MCF 10A (cell line): ENCODE measurements around the gene SLC35F5. TPM values are rescaled to one million over a fixed set of nuclear protein-coding genes. Genes with fewer than 3 reads are reported as not detected.
"Not testable (repeated sequence)": the region's sequence is repeated elsewhere in the genome, so short reads cannot be mapped to it uniquely, and the experiment has no call there.

Source experiments
- BruUV-seq: library from RNA; stranded (reverse); fragments of 400-500 nt; replicated peaks from 2 replicates; lab custom pipeline; 2021; lab: Mats Ljungman, UMichigan
- CTCF ChIA-PET: fragments of 300-600 bp; sonication (Branson Sonifier 250); formaldehyde crosslinking; extraction: SDS; loops from one replicate; lab custom pipeline; 2021; ENCODE audit warnings: antibody characterized with exemption, inconsistent platforms; lab: Yijun Ruan, JAX
- POLR2A ChIA-PET: fragments of 300-600, 350-650 bp; sonication (Branson Sonifier 250); formaldehyde crosslinking; extraction: SDS; loops from one replicate; lab custom pipeline; 2020; ENCODE audit warnings: antibody characterized with exemption, inconsistent platforms; lab: Yijun Ruan, JAX
- DNase-seq: peaks from one replicate; pipeline ENCODE4 v3.0.0-alpha.2; 2018; ENCODE audit not compliant: unreplicated experiment
- H3K27ac Mint-ChIP-seq: one replicate; pipeline ENCODE4 v1.8.0; 2022; ENCODE audit warnings: mild to moderate bottlenecking, low read depth, mixed read lengths; ENCODE audit not compliant: unreplicated experiment
- H3K27me3 Mint-ChIP-seq: one replicate; pipeline ENCODE4 v1.8.0; 2022; ENCODE audit warnings: mixed read lengths; ENCODE audit not compliant: insufficient read depth, unreplicated experiment
- H3K36me3 Mint-ChIP-seq: one replicate; pipeline ENCODE4 v1.8.0; 2022; ENCODE audit warnings: mild to moderate bottlenecking, moderate library complexity, mixed read lengths; ENCODE audit not compliant: insufficient read depth, unreplicated experiment
- H3K4me1 Mint-ChIP-seq: one replicate; pipeline ENCODE4 v1.8.0; 2022; ENCODE audit warnings: mixed read lengths; ENCODE audit not compliant: insufficient read depth, unreplicated experiment
- H3K4me3 Mint-ChIP-seq: one replicate; pipeline ENCODE4 v1.8.0; 2022; ENCODE audit warnings: mild to moderate bottlenecking, moderate library complexity, mixed read lengths; ENCODE audit not compliant: unreplicated experiment
- H3K9me3 Mint-ChIP-seq: one replicate; pipeline ENCODE4 v1.8.0; 2022; ENCODE audit warnings: mixed read lengths; ENCODE audit not compliant: unreplicated experiment
- intact Hi-C: fragments of 100-400 bp; cut with micrococcal nuclease; formaldehyde crosslinking; loops from 2 replicates; pipeline ENCODE4 v1.14.1; 2022
- total RNA-seq: library from RNA; stranded (reverse); gene quantifications from 2 replicates; pipeline ENCODE4 v1.2.3, GENCODE V29; 2022
- TF ChIP-seq, protein P1 (sequence below): fragments of 200-600 bp; IDR thresholded peaks from one replicate; pipeline ENCODE4 v1.8.0; 2022; ENCODE audit warnings: antibody characterized with exemption, mild to moderate bottlenecking; ENCODE audit not compliant: unreplicated experiment

Gene SLC35F5
- total RNA-seq, 1 experiment from 2014 or later, result 52.7 TPM

- Mint-ChIP-seq H3K36me3 (peaks cover 5% of the 10 kb centered on the region), H3K4me3 (no peak overlapping the region), H3K27me3 (no peaks in the 10 kb centered on the region), H3K4me1 (no peaks in the 10 kb centered on the region), H3K9me3 (no peaks in the 10 kb centered on the region), H3K27ac (no peak overlapping the region)
- intact Hi-C loops, result no loop called here
- DNase-seq, result no peak
- BruUV-seq, result no TSS peak
- TF ChIP-seq, protein P1, sequence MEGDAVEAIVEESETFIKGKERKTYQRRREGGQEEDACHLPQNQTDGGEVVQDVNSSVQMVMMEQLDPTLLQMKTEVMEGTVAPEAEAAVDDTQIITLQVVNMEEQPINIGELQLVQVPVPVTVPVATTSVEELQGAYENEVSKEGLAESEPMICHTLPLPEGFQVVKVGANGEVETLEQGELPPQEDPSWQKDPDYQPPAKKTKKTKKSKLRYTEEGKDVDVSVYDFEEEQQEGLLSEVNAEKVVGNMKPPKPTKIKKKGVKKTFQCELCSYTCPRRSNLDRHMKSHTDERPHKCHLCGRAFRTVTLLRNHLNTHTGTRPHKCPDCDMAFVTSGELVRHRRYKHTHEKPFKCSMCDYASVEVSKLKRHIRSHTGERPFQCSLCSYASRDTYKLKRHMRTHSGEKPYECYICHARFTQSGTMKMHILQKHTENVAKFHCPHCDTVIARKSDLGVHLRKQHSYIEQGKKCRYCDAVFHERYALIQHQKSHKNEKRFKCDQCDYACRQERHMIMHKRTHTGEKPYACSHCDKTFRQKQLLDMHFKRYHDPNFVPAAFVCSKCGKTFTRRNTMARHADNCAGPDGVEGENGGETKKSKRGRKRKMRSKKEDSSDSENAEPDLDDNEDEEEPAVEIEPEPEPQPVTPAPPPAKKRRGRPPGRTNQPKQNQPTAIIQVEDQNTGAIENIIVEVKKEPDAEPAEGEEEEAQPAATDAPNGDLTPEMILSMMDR, result no peak
- ChIA-PET CTCF (interaction anchor here (0.6 kb wide), 1 partner anchor 19 kb away, joined by 3 read pairs; no protein-coding TSS in a partner anchor), POLR2A (no interaction called here)
Measured at GRCh38 chr2:113676623-113677266, 79.7 kb downstream of the SLC35F5 start.

DNA sequence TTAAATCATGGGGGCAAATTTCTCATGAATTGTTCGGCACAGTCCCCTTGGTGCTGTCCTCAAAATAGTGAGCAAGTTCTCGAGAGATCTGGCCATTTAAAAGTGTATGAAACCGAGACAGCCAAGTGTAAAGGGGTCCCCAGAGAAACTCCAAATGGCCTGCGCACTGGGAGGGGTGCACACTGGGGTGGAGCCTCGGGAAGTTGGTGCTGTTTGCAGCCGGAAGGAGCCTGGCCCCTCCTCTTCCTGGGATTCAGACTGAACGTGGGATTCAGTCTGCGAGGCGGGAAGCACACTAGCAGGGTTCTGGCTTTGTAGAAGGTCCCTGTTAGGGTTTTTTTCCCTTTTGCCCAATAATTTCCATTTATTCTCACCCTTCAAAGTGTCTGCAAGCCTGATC, 80.6 kb downstream of the SLC35F5 start:
- peaks cover 5% of the 10 kb centered on the region for H3K36me3 Mint-ChIP-seq
- no peak for DNase-seq
- no peak overlapping the region for H3K27ac Mint-ChIP-seq
- no peaks in the 10 kb centered on the region for H3K9me3 Mint-ChIP-seq
- no peaks in the 10 kb centered on the region for H3K4me1 Mint-ChIP-seq
- POLR2A ChIA-PET, result no interaction called here
- BruUV-seq, result no TSS peak
- H3K27me3 Mint-ChIP-seq, result no peaks in the 10 kb centered on the region
- intact Hi-C loops, result no loop called here
- CTCF ChIA-PET, result no interaction called here
- TF ChIP-seq, protein P1, result no peak
- no peak overlapping the region for H3K4me3 Mint-ChIP-seq

GRCh38 chr2:113672326-113672932, 84.0 kb downstream of the SLC35F5 start:
- ChIA-PET CTCF (no interaction called here), POLR2A (no interaction called here)
- H3K4me3 Mint-ChIP-seq, result no peak overlapping the region
- no peak for DNase-seq
- BruUV-seq, result no TSS peak
- intact Hi-C loops, result no loop called here
- H3K36me3 Mint-ChIP-seq, result peaks cover 2% of the 10 kb centered on the region
- no peaks in the 10 kb centered on the region for H3K27me3 Mint-ChIP-seq
- H3K9me3 Mint-ChIP-seq, result no peaks in the 10 kb centered on the region
- H3K4me1 Mint-ChIP-seq, result no peaks in the 10 kb centered on the region
- TF ChIP-seq, protein P1, result no peak
- no peak overlapping the region for H3K27ac Mint-ChIP-seq

DNA sequence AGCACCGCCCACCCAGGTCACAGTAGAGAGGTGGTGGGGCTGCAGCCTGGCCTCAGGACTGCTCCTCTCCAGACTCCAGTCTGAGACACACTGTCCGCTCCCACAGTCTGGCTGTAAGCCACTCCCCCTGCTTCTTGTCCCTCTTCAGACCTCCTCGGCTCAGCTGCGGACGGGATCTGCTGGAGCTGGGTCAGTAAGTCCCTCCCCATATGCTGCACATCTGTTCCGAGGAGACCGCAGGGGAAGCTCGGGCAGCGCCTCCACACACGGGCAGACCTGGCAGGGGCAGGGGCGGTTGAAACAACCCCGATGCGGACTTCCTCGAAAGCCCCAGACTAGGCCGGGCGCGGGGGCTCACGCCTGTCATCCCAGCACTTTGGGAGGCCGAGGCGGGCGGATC, 87.4 kb downstream of the SLC35F5 start:
- CTCF ChIA-PET, BruUV-seq, H3K4me3 Mint-ChIP-seq, H3K27me3 Mint-ChIP-seq, intact Hi-C loops, DNase-seq, POLR2A ChIA-PET, H3K9me3 Mint-ChIP-seq, H3K36me3 Mint-ChIP-seq, H3K4me1 Mint-ChIP-seq, H3K27ac Mint-ChIP-seq: not testable (repeated sequence)

GRCh38 chr2:113664761-113665533, 91.5 kb downstream of the SLC35F5 start:
- H3K4me3 Mint-ChIP-seq, intact Hi-C loops, CTCF ChIA-PET, H3K27me3 Mint-ChIP-seq, H3K9me3 Mint-ChIP-seq, H3K4me1 Mint-ChIP-seq, H3K36me3 Mint-ChIP-seq, BruUV-seq, DNase-seq, POLR2A ChIA-PET, H3K27ac Mint-ChIP-seq: not testable (repeated sequence)

DNA sequence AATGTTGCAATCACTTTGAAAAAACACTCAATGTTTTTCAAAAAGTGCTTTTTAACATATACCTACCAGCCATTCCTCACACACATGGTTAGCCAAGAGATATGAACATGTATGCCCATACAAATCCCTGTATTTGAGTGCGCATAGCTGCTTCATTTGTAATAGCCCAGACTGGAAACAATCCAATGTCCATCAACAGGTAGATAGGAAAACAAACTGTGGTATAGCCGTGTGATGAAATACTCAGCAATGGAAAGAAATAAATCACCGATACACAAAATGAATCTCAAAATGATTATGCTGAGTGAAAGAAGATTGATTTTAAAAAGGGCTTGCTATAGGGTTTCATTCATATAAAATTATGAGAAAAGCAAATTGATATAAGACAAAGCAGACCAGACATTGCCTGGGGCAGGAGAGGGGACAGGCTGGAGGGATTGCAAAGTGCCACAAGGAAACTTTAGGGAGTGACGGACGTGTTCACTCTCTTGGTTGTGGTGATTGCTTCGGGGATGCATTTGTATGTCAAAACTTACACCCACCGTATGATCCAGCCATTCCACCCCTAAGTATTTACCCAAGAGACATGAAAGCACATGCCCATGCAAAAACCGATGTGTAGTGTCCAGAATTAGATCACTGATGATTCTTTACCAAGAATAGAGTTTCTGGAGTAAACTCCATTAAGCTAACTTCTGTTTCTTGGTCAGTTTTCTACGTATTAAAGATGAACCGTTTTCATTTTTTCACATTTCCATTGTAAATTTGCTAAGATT, 93.0 kb downstream of the SLC35F5 start:
- H3K27ac Mint-ChIP-seq, H3K9me3 Mint-ChIP-seq, POLR2A ChIA-PET, CTCF ChIA-PET, intact Hi-C loops, H3K27me3 Mint-ChIP-seq, BruUV-seq, H3K36me3 Mint-ChIP-seq, H3K4me3 Mint-ChIP-seq, H3K4me1 Mint-ChIP-seq: not testable (repeated sequence)
- peak; percentile 6 for DNase-seq
